ENCODE measurements around the gene GCH1. TPM values are rescaled to one million over a fixed set of nuclear protein-coding genes. Genes with fewer than 3 reads are reported as not detected.

Gene GCH1
- total RNA-seq, 1 experiment from 2014 or later: 16.7 TPM

DNA sequence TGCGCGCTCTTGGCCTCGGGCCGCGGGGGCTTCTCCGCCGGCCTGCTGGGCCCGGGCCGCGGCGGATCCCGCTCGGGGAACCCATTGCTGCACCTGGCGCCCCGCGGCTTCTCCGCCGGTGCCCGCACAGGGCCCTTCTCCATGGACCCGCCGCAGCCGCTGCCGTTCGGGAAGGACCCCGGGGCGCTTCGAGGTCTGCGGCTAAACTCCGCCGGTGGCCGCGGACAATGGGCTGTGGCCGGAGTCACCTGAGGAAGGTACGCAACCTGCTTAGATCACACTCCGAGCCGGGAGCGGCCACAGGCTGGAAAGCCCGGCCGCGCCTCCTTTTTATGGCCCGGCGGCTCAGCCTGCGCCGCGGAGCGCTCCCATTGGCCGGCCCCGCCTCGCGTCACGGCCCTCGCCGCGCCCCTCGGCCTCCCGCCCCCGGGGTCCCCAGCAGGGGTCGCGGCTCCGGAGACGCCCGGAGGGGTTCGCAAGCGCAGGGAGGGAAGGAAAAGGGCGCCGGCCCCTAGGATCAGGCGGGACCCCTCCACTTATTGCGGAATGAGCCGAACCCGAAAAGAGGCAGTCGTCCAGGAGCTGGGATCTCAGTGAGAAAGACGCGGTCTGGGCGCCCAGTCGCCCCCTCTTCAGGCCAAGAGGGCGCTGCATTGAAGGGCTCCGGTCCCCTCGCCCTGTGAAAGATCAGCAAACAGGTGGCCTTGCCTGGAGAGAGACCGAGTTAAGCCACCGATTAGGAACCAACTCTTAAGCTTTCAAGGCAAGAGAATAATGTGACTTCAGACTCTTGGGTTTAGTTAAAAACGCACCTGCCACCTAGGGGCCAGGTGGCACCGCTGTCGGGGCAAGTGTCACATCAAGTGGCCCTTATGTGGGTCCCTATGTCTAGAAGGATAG lies at the start of gene GCH1 (continued):
- TF ChIP-seq, protein P1, sequence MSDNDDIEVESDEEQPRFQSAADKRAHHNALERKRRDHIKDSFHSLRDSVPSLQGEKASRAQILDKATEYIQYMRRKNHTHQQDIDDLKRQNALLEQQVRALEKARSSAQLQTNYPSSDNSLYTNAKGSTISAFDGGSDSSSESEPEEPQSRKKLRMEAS (IDR thresholded peaks at IDR 0.05): peak; percentile 41; the same call in 1 of the 2 replicates
- TF ChIP-seq SP1 (IDR thresholded peaks at IDR 0.05; ENCODE audit: low read depth): 0 out of 2 replicates have a peak, but pooled peaks have one; percentile 22
- peak; percentile 94 for TF ChIP-seq POLR2A (IDR thresholded peaks at IDR 0.05; ENCODE audit: borderline replicate concordance, extremely low read depth, insufficient read depth, insufficient read length)
- TF ChIP-seq EGR1 (IDR thresholded peaks at IDR 0.05; ENCODE audit: low read depth): peak; percentile 70; the same call in 1 of the 2 replicates
- peak; percentile 88 for TF ChIP-seq ZFX (IDR thresholded peaks at IDR 0.05)

- Histone ChIP-seq H3K36me3 (ENCODE audit: control insufficient read depth in 1 of 2, insufficient read depth in 2 of 2, low read length in 2 of 2) (peaks cover 0 to 5% of the 10 kb centered on the region in 2 experiments; a peak in 2 of 4 replicates), H3K79me2 (ENCODE audit: insufficient read depth, low read length) (no peaks in the 10 kb centered on the region), H2AFZ (ENCODE audit: low read depth, low read length, poor library complexity, severe bottlenecking) (no peak overlapping the region), H3K9me3 (ENCODE audit: control insufficient read depth in 1 of 2, insufficient read depth in 1 of 2, low read depth in 1 of 2, low read length in 2 of 2) (no peaks in the 10 kb centered on the region), H4K20me1 (ENCODE audit: insufficient read depth) (no peaks in the 10 kb centered on the region), H3K9ac (ENCODE audit: low read length) (no peak overlapping the region), H3K9me2 (ENCODE audit: insufficient read depth) (no peaks in the 10 kb centered on the region), H3K4me3 (replicated peaks in 1 of 2; ENCODE audit: low read depth in 1 of 2, low read length in 2 of 2) (no peak overlapping the region), H3K4me1 (ENCODE audit: control insufficient read depth in 1 of 2, insufficient read depth in 2 of 2, low read length in 2 of 2) (no peaks in the 10 kb centered on the region), H3K27ac (ENCODE audit: low read depth, low read length) (no peak overlapping the region), H3K4me2 (ENCODE audit: low read length) (no peak overlapping the region), H3K27me3 (ENCODE audit: insufficient read depth, low read length) (no peaks in the 10 kb centered on the region)
- RAD21 ChIA-PET (ENCODE audit: low non-redundant PET in 1 of 2, low total read pairs in 2 of 2, uncharacterized antibody in 2 of 2, unreplicated experiment in 2 of 2): no interaction called here
- no TSS peak for BruUV-seq (replicated peaks)
- CTCF ChIA-PET: no interaction called here
- ATAC-seq (no peak), DNase-seq (ENCODE audit: low read depth, low spot score) (no peak)
- intact Hi-C loops (cut with micrococcal nuclease): no loop called here
- POLR2A ChIA-PET: no interaction called here
- TF ChIP-seq, protein P1 (IDR thresholded peaks at IDR 0.05): no peak
- TF ChIP-seq, protein P2, sequence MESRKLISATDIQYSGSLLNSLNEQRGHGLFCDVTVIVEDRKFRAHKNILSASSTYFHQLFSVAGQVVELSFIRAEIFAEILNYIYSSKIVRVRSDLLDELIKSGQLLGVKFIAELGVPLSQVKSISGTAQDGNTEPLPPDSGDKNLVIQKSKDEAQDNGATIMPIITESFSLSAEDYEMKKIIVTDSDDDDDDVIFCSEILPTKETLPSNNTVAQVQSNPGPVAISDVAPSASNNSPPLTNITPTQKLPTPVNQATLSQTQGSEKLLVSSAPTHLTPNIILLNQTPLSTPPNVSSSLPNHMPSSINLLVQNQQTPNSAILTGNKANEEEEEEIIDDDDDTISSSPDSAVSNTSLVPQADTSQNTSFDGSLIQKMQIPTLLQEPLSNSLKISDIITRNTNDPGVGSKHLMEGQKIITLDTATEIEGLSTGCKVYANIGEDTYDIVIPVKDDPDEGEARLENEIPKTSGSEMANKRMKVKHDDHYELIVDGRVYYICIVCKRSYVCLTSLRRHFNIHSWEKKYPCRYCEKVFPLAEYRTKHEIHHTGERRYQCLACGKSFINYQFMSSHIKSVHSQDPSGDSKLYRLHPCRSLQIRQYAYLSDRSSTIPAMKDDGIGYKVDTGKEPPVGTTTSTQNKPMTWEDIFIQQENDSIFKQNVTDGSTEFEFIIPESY (IDR thresholded peaks at IDR 0.05; ENCODE audit: extremely low read depth, insufficient replicate concordance, low read length): no peak
- TF ChIP-seq EGR1 (IDR thresholded peaks at IDR 0.05; ENCODE audit: low read depth) (no peak), ELF1 (IDR thresholded peaks at IDR 0.05; ENCODE audit: borderline replicate concordance, low read depth) (no peak), POLR2AphosphoS5 (IDR thresholded peaks at IDR 0.05; ENCODE audit: low read depth, low read length) (no peak), CBX3 (IDR thresholded peaks at IDR 0.05; ENCODE audit: low read depth) (no peak), CEBPB (IDR thresholded peaks at IDR 0.05; ENCODE audit: low read depth) (no peak), SIN3A (IDR thresholded peaks at IDR 0.05; ENCODE audit: low read depth) (no peak), SRF (IDR thresholded peaks at IDR 0.05; ENCODE audit: low read depth) (no peak), JUND (IDR thresholded peaks at IDR 0.05) (no peak)
- TF ChIP-seq, protein P3, sequence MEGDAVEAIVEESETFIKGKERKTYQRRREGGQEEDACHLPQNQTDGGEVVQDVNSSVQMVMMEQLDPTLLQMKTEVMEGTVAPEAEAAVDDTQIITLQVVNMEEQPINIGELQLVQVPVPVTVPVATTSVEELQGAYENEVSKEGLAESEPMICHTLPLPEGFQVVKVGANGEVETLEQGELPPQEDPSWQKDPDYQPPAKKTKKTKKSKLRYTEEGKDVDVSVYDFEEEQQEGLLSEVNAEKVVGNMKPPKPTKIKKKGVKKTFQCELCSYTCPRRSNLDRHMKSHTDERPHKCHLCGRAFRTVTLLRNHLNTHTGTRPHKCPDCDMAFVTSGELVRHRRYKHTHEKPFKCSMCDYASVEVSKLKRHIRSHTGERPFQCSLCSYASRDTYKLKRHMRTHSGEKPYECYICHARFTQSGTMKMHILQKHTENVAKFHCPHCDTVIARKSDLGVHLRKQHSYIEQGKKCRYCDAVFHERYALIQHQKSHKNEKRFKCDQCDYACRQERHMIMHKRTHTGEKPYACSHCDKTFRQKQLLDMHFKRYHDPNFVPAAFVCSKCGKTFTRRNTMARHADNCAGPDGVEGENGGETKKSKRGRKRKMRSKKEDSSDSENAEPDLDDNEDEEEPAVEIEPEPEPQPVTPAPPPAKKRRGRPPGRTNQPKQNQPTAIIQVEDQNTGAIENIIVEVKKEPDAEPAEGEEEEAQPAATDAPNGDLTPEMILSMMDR (IDR thresholded peaks at IDR 0.05 in 2 of 3, conservative IDR thresholded peaks at IDR 0.05 in 1 of 3; ENCODE audit: borderline replicate concordance in 1 of 3, insufficient read depth in 1 of 3, low read depth in 2 of 3, low read length in 2 of 3): no peak
Observed at GRCh38 chr14:54947230-54947629, 44.6 kb upstream of the GCH1 start.
